ENCODE data around the gene IDNK. TPM values are rescaled to one million over a fixed set of nuclear protein-coding genes. Genes with fewer than 3 reads are reported as not detected.

The IDNK gene
- total and polyA plus RNA-seq, 2 of the 4 experiments (the other 2 are of a cell fraction): 1.4 to 2.3 TPM

DNA sequence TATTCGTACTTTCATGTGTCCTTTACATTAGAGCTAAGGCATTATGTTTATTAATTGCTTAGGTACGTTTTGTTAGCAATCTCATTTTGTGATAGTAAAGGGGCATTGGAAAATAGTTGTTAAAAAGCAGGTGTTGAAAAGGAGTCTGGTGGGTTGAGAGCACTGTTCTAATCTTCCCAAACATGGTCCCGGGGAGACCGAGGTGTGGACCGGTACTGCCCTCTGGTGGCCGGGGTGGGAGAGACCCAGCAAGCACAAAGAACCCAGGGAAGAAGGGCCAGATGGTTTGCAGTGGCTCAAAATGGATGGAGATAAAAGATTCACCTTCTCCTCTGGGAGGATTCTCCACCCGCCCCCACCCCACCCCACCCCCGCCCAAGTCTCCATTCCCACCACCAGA lies 26.1 kb downstream of the IDNK start:
- POLR2A ChIA-PET (ENCODE audit: unreplicated experiment): no interaction called here
- peak; percentile 88 for ATAC-seq (ENCODE audit: low read depth)

More for the DNA sequence above, 26.1 kb downstream of the IDNK start:
- CTCF ChIA-PET: interaction anchor here (0.6 to 1.2 kb wide), 3 partner anchors 10 to 492 kb away, joined by 3 to 4 read pairs (median 4); no protein-coding TSS in a partner anchor
- no peak overlapping the region for H2BK5ac ChIP-seq (ENCODE audit: low read depth, low read length, poor library complexity, severe bottlenecking)
- no peak overlapping the region for H2BK120ac ChIP-seq (ENCODE audit: low read depth, low read length)
- no peak overlapping the region for H3K4me3 ChIP-seq (ENCODE audit: insufficient read depth, low read depth, low read length)
- no peak overlapping the region for H3K27ac ChIP-seq (ENCODE audit: insufficient read depth, low read length)
- H3K27me3 ChIP-seq (ENCODE audit: control insufficient read depth, insufficient read depth, low read length): no peaks in the 10 kb centered on the region
- WGBS, 2 experiments (ENCODE audit: extremely low coverage in 2 of 2, insufficient read length in 1 of 2): 100% methylated on average over 1 of the region's 8 CpGs; no CpG with 5 or more reads in 1 of the 2 experiments
- H4K8ac ChIP-seq (ENCODE audit: low read depth in 2 of 2, low read length in 2 of 2): no peak overlapping the region
- TF ChIP-seq NFE2L2 (IDR thresholded peaks at IDR 0.05; ENCODE audit: low read depth, low read length) (no peak), MXI1 (IDR thresholded peaks at IDR 0.05; ENCODE audit: borderline replicate concordance, low read depth, low read length) (no peak), FOS (IDR thresholded peaks at IDR 0.05; ENCODE audit: low read depth, low read length) (no peak), CHD1 (IDR thresholded peaks at IDR 0.05; ENCODE audit: low read depth, low read length) (no peak), MAZ (IDR thresholded peaks at IDR 0.05; ENCODE audit: borderline replicate concordance, low read depth, low read length) (no peak), RFX5 (IDR thresholded peaks at IDR 0.05; ENCODE audit: low read depth, low read length) (no peak), MAFK (IDR thresholded peaks at IDR 0.05; ENCODE audit: low read depth, low read length) (no peak), CEBPB (IDR thresholded peaks at IDR 0.05; ENCODE audit: low read depth, low read length) (no peak), POLR2A (IDR thresholded peaks at IDR 0.05; ENCODE audit: low read depth, low read length) (no peak), SMC3 (IDR thresholded peaks at IDR 0.05; ENCODE audit: low read depth, low read length) (peak; percentile 51), BHLHE40 (IDR thresholded peaks at IDR 0.05; ENCODE audit: low read depth, low read length) (no peak), RCOR1 (IDR thresholded peaks at IDR 0.05; ENCODE audit: insufficient replicate concordance, low read length) (no peak), ELK1 (IDR thresholded peaks at IDR 0.05; ENCODE audit: borderline replicate concordance, low read depth, low read length) (no peak), RAD21 (IDR thresholded peaks at IDR 0.05; ENCODE audit: low read length) (peak; percentile 64)
- TF ChIP-seq, protein P1, sequence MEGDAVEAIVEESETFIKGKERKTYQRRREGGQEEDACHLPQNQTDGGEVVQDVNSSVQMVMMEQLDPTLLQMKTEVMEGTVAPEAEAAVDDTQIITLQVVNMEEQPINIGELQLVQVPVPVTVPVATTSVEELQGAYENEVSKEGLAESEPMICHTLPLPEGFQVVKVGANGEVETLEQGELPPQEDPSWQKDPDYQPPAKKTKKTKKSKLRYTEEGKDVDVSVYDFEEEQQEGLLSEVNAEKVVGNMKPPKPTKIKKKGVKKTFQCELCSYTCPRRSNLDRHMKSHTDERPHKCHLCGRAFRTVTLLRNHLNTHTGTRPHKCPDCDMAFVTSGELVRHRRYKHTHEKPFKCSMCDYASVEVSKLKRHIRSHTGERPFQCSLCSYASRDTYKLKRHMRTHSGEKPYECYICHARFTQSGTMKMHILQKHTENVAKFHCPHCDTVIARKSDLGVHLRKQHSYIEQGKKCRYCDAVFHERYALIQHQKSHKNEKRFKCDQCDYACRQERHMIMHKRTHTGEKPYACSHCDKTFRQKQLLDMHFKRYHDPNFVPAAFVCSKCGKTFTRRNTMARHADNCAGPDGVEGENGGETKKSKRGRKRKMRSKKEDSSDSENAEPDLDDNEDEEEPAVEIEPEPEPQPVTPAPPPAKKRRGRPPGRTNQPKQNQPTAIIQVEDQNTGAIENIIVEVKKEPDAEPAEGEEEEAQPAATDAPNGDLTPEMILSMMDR (conservative IDR thresholded peaks at IDR 0.05; ENCODE audit: low read depth, low read length): peak; percentile 71
- TF ChIP-seq, protein P2, sequence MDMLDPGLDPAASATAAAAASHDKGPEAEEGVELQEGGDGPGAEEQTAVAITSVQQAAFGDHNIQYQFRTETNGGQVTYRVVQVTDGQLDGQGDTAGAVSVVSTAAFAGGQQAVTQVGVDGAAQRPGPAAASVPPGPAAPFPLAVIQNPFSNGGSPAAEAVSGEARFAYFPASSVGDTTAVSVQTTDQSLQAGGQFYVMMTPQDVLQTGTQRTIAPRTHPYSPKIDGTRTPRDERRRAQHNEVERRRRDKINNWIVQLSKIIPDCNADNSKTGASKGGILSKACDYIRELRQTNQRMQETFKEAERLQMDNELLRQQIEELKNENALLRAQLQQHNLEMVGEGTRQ (IDR thresholded peaks at IDR 0.05; ENCODE audit: low read depth, low read length): no peak
- H2AK5ac ChIP-seq (ENCODE audit: low read depth, low read length): no peak overlapping the region
- peaks cover 0 to 6% of the 10 kb centered on the region in 2 experiments; a peak in 2 of 4 replicates for H3K79me1 ChIP-seq (ENCODE audit: low read depth in 1 of 2, low read length in 2 of 2)
- no peaks in the 10 kb centered on the region for H3K9me3 ChIP-seq (ENCODE audit: control insufficient read depth, insufficient read depth, low read length)
- H3K18ac ChIP-seq (ENCODE audit: low read depth, low read length): no peak overlapping the region
- no peak overlapping the region for H3K23ac ChIP-seq (ENCODE audit: low read depth, low read length)
- no peak overlapping the region for H2BK15ac ChIP-seq (ENCODE audit: low read depth, low read length)
- no peak overlapping the region for H4K5ac ChIP-seq (ENCODE audit: low read depth, low read length)
- H3K4ac ChIP-seq (ENCODE audit: low read depth, low read length): no peak overlapping the region
- no peaks in the 10 kb centered on the region for H3K9me1 ChIP-seq (ENCODE audit: insufficient read depth, low read length)
- no peaks in the 10 kb centered on the region for H3K4me1 ChIP-seq (ENCODE audit: control insufficient read depth, insufficient read depth, low read length)
- H3K14ac ChIP-seq (replicated peaks; ENCODE audit: low read depth, low read length): no peak overlapping the region
- 0 out of 2 replicates have a peak, but pooled peaks cover 4% of the 10 kb centered on the region for H4K20me1 ChIP-seq (ENCODE audit: insufficient read depth, low read length)
- H3K9ac ChIP-seq (ENCODE audit: low read depth, low read length): no peak overlapping the region
- dilution Hi-C loops (cut with HindIII; ENCODE audit: low sequenced_read_pairs, unreplicated experiment): no loop called here
- in situ Hi-C loops (cut with MboI; ENCODE audit: low sequenced_read_pairs): no loop called here
- DNase-seq: peak; percentile 28
- no peak overlapping the region for H3K56ac ChIP-seq (ENCODE audit: extremely low read depth, insufficient read depth, low read length)
- H2AFZ ChIP-seq (replicated peaks; ENCODE audit: low read length, poor library complexity): no peak overlapping the region
- intact Hi-C loops (cut with micrococcal nuclease): loop anchor here (1.0 to 5.0 kb wide), 3 partner anchors 29 to 432 kb away; no protein-coding TSS in a partner anchor
- H3K4me2 ChIP-seq (ENCODE audit: low read depth, low read length): no peak overlapping the region
- H4K91ac ChIP-seq (ENCODE audit: insufficient read depth, low read depth, low read length): no peak overlapping the region
- H3K36me3 ChIP-seq (ENCODE audit: control insufficient read depth, insufficient read depth, low read length): peaks cover 23% of the 10 kb centered on the region
- H2AK9ac ChIP-seq (replicated peaks; ENCODE audit: low read depth, low read length, poor library complexity): no peak overlapping the region
- BruUV-seq (replicated peaks): no TSS peak
- H2BK20ac ChIP-seq (ENCODE audit: low read depth, low read length): no peak overlapping the region
